Kidney epithelial cell (primary cell): ENCODE results near the gene SEC14L2. TPM values are rescaled to one million over a fixed set of nuclear protein-coding genes. Genes with fewer than 3 reads are reported as not detected.

ENCODE experiments used
- DNase-seq: peaks from one replicate; pipeline ENCODE4 v3.0.0-alpha.2; 2010; ENCODE audit warnings: low read depth
- H3K27me3 ChIP-seq: 2 replicates; pipeline ENCODE4 v1.6.0; 2011; ENCODE audit warnings: low read length; ENCODE audit not compliant: control insufficient read depth, insufficient read depth
- H3K36me3 ChIP-seq: 2 replicates; pipeline ENCODE4 v1.5.1; 2011; ENCODE audit warnings: low read length; ENCODE audit not compliant: control insufficient read depth, insufficient read depth
- H3K4me3 ChIP-seq: 2 replicates; pipeline ENCODE4 v1.5.1; 2011; ENCODE audit warnings: low read depth, mild to moderate bottlenecking, control low read depth, low read length
- total RNA-seq: library from RNA; depleted of rRNA; stranded (reverse); fragments of >200 nt; gene quantifications from 2 replicates; pipeline ENCODE4 v1.2.3, GENCODE V29; 2015
- TF ChIP-seq, protein P1 (sequence below): IDR thresholded peaks from 2 replicates; pipeline ENCODE4 v1.5.1; 2011; ENCODE audit warnings: mild to moderate bottlenecking, moderate library complexity, low read length, control low read depth, inconsistent platforms; ENCODE audit not compliant: insufficient read depth, poor library complexity, severe bottlenecking

Gene SEC14L2
- total RNA-seq, 1 donor from 2014 or later: 31.7 TPM

DNA sequence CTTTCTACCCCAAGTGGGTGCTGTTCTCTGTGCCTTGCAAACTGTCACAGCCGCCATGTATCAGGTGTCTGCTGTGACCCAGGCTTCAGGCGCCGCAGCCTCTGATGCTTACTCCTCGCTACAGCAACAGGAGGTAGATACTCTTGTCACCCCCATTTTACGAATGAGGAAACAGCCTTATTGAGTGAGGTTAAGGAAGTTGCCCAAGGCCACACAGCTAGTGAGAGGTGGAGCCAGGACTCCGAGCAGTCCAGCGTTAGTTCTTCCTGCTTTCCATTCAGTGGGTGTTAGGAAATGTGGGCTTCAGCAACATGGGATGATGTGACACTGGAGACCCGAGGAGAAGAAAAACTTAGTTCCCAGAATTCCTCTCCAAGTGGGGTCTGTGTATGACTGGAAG, 23.9 kb upstream of the SEC14L2 start:
- no peaks in the 10 kb centered on the region for H3K36me3 ChIP-seq
- no peak for DNase-seq
- TF ChIP-seq, protein P1, sequence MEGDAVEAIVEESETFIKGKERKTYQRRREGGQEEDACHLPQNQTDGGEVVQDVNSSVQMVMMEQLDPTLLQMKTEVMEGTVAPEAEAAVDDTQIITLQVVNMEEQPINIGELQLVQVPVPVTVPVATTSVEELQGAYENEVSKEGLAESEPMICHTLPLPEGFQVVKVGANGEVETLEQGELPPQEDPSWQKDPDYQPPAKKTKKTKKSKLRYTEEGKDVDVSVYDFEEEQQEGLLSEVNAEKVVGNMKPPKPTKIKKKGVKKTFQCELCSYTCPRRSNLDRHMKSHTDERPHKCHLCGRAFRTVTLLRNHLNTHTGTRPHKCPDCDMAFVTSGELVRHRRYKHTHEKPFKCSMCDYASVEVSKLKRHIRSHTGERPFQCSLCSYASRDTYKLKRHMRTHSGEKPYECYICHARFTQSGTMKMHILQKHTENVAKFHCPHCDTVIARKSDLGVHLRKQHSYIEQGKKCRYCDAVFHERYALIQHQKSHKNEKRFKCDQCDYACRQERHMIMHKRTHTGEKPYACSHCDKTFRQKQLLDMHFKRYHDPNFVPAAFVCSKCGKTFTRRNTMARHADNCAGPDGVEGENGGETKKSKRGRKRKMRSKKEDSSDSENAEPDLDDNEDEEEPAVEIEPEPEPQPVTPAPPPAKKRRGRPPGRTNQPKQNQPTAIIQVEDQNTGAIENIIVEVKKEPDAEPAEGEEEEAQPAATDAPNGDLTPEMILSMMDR: no peak

DNA sequence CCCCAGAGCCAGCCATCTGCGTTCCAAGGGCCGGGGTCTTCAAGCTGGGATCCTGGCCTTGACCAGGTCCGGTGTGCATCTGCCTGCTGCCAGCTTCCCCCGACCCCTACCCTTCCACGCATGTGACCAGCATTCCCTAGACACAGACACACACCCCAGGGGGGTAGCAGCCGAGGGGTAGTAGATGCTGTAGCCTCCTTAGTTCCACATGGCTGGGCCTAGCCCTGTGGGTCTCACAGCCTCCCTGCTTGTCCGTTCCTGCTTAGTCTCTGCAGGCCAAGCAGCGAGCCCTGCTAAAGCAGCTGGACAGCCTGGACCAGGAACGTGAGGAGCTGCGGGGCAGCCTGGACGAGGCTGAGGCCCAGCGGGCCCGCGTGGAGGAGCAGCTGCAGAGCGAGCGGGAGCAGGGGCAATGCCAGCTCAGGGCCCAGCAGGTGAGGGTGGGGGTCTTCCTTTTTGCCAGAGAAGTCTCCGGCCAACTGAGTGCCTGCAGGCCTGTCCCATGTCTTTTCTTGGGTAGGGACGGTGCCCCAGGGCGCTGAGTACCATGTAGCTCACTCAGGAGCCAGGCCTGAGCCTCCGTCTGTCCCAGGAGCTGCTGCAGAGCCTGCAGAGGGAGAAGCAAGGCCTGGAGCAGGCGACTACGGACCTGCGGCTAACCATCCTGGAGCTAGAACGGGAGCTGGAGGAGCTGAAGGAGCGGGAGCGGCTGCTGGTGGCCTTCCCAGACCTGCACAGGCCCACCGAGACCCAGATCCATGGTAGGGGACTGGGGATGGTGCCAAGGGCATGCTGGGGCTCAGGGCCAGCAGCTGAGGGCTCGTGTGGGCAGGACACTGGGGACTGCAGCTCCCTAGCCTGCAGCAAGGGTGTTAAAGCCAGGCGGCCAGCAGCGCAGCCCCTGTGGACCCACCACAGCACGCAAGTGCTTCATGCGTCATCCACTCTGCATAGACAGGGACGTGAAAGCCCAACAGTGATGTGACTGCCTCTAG, 23.2 kb upstream of the SEC14L2 start:
- Histone ChIP-seq H3K27me3 (no peaks in the 10 kb centered on the region), H3K4me3 (no peak overlapping the region), H3K36me3 (no peaks in the 10 kb centered on the region)
- no peak for DNase-seq
- TF ChIP-seq, protein P1: no peak

More for the DNA sequence above, 23.9 kb upstream of the SEC14L2 start:
- H3K27me3 ChIP-seq: no peaks in the 10 kb centered on the region
- no peak overlapping the region for H3K4me3 ChIP-seq

DNA sequence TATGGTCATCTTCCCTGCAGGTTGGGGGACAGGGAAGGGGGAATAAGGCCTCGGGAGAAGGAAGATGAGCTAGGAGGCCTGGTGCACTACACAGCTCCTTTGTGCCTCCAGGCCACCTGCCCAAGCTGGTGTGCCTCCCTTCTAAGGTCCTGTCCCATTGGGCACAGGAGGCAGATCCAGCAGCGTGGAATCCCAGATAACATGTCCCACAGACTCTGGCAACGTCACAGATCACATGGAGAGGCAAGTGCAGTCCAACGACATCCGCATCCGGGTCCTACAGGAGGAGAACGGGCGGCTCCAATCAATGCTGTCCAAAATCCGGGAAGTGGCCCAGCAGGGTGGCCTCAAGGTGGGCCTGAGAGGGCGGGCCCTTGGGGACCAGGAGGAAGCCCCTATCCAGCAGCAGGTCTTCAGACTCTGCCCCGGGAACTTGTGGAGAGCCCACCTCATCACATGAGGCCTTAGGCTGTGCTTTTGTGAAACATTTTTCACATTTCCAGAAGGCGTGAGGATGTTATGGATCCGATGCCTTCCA, 21.4 kb upstream of the SEC14L2 start:
- H3K36me3 ChIP-seq: no peaks in the 10 kb centered on the region
- TF ChIP-seq, protein P1: no peak
- H3K27me3 ChIP-seq: no peaks in the 10 kb centered on the region
- no peak overlapping the region for H3K4me3 ChIP-seq
- DNase-seq: no peak

DNA sequence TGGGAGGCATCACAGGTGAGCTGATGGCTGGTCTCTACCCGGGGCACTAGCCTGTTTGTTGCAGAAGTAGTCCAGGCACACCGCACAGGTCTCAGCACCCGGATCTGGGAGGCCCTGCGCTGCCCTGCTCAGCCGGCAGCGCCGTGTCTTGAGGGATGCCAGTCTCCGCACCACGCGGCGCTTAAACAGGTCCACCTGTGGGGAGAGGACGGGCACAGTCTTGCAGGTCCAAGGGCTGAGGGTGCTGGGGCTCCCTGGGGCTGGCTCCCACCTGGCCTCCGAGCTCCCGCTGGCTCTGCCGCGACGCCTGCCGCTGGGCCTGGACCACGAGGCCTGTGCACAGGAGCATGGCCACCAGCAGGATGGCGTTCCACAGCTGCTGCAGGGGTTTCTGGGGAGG, 16.8 kb upstream of the SEC14L2 start:
- no peak overlapping the region for H3K4me3 ChIP-seq
- no peaks in the 10 kb centered on the region for H3K36me3 ChIP-seq
- DNase-seq: no peak
- TF ChIP-seq, protein P1: no peak
- no peaks in the 10 kb centered on the region for H3K27me3 ChIP-seq

DNA sequence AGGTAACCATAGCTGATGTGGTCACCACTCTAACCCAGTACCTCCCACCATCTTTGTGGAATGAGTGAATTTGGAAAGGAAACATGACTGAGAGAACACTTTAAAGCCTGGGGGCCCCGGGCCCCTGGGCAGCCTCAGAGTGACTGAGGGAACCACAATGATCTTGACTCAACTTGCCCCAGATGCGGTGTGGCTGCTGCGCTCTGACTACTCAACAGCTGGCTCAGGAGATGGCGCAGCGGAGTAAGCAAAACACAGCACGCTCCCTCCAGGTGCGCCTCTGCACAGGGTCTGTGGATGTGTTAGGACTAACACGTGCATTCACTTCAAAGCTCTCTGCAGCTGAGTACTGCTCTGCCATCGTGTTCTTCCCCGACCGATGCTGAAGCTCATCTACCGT, 15.6 kb upstream of the SEC14L2 start:
- TF ChIP-seq, protein P1: no peak
- no peaks in the 10 kb centered on the region for H3K36me3 ChIP-seq
- DNase-seq: no peak
- H3K27me3 ChIP-seq: no peaks in the 10 kb centered on the region
- no peak overlapping the region for H3K4me3 ChIP-seq
